Astrocyte of the spinal cord (primary cell): ENCODE data around the gene CAMTA1.

Experiments used
- DNase-seq: peaks from one replicate; pipeline ENCODE4 v3.0.0; 2011; ENCODE audit warnings: low read depth, low spot score
- H3K4me3 ChIP-seq: 2 replicates; pipeline ENCODE4 v1.5.1; 2011; ENCODE audit warnings: low read depth, mild to moderate bottlenecking, low read length, moderate library complexity
- in situ Hi-C: cut with HindIII; loops from 2 replicates; pipeline ENCODE4 v1.10.0; 2017; ENCODE audit warnings: low sequenced_read_pairs
- TF ChIP-seq, protein P1 (sequence below): IDR thresholded peaks from 2 replicates; pipeline ENCODE4 v1.5.1; 2012; ENCODE audit warnings: low read depth, mild to moderate bottlenecking, low read length, inconsistent platforms

Gene CAMTA1

DNA sequence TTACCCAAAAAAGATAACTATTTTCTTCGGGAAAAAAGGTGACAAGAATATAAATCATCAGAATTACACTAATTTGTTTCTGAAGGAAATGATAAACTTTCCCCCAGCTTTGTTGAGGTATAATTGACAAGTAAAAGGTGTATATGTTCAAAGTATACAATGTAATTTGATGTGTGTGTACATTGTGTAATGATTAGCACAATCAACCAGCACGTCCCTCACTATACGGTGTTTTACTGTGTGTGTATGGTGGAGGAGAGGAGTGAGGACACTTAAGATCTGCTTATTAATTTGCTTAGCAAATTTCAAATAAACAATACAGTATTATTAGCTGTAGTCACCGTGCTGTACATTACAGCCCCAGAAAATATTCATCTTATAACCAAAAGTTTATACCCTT lies 77.7 kb downstream of the CAMTA1 start:
- in situ Hi-C loops = no loop called here
- TF ChIP-seq, protein P1, sequence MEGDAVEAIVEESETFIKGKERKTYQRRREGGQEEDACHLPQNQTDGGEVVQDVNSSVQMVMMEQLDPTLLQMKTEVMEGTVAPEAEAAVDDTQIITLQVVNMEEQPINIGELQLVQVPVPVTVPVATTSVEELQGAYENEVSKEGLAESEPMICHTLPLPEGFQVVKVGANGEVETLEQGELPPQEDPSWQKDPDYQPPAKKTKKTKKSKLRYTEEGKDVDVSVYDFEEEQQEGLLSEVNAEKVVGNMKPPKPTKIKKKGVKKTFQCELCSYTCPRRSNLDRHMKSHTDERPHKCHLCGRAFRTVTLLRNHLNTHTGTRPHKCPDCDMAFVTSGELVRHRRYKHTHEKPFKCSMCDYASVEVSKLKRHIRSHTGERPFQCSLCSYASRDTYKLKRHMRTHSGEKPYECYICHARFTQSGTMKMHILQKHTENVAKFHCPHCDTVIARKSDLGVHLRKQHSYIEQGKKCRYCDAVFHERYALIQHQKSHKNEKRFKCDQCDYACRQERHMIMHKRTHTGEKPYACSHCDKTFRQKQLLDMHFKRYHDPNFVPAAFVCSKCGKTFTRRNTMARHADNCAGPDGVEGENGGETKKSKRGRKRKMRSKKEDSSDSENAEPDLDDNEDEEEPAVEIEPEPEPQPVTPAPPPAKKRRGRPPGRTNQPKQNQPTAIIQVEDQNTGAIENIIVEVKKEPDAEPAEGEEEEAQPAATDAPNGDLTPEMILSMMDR = no peak
- no peak for DNase-seq
- H3K4me3 ChIP-seq = no peak overlapping the region

DNA sequence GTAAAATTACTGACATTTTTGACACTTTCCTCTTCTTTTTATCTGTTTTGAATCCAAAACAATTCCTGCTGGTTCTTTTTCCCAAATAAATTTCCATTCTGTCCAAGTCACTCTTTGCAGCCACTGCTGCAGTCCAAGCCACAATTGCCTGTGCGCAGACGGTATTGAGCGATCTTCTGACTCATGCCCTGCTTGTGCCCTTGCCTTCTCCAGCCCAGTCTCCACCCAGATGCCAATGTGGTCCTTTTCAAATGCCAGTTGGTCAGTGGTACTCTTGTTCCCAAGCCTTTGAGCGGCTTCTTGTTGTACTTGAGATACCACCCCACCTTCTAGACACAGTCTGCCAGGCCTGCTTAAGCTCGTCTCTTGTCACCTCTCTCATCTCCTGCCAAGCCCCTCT lies 78.9 kb downstream of the CAMTA1 start:
- TF ChIP-seq, protein P1 = no peak
- no peak overlapping the region for H3K4me3 ChIP-seq
- DNase-seq = peak; percentile 15
- in situ Hi-C loops = no loop called here

DNA sequence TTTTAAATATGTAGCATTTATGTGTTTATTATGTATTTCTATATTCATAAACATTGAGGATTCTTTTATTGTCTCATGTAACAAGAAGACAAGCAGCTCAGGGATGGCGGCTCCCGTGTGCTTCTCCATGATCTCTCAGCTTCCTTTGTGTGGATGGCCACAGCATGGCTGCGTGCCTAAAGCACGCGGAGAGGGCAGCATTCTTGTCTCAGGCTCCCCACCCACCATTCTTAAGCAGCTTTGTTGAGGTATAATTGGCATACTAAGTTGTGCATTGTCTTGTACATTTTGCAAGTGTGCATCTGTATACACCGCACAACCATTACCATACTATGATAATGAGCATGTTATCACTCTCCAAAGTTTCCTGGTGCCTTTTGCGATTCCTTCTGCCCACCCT lies 81.6 kb downstream of the CAMTA1 start:
- TF ChIP-seq, protein P1 = no peak
- H3K4me3 ChIP-seq = no peak overlapping the region
- DNase-seq = no peak
- in situ Hi-C loops = no loop called here

DNA sequence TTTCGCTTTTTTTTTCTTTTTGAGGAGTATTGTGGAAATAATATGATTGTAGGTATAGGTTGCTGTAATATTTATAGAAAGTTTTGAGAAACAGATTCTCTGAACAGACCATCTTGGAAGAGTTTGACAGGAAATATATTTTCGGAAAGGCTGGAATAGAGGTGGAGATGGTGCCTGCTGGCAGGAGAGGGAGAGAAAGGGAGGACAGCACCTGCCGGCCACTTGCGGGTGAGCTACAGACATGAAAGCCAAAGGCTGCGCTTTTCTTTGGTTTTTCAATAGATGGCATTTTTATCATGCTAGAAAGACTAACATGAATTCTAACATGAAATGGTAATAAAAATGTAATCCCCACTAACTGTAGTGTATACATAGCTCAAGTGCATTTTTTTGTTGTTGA lies 82.1 kb downstream of the CAMTA1 start:
- in situ Hi-C loops = no loop called here
- TF ChIP-seq, protein P1 = no peak
- no peak for DNase-seq
- H3K4me3 ChIP-seq = no peak overlapping the region

DNA sequence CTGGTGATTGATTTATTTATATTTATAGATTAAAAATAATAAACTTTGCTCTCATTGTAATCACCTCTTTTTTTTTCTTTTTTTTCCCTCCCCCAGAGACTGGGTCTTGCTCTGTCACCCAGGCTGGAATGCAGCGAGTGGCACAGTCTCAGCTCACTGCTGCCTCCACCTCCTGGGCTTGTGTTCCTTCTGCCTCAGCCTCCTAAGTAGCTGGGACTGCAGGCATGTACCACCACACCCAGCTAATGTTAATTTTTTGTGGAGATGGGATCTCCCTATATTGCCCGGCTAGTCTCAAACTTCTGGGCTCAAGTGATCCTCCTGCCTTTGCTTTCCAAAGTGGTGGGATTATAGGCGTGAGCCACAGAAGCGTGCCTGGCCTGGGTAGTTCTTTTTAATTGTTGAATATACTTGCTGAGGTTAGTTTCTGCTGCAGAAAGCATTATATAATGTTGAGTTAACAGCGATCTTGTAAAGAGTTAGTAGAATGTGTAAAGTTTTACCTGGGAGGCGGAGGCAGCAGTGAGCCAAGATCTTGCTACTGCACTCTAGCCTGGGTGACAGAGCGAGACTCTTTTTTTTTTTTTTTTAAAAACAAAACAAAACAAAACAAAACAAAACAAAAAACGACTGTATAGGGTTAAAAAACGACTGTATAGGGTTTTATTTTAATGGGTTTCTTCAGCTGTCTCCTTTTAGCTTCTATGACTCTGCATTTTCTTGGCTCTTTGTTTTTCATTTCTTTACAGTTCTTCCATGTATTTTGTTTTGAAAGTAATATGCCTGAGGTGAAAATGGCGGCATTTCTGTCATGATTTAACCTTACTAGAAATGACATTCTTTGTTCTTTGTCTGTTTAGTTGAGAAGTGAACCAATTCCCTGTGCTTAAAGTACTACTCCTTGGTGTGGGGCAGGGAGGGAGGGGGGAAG lies 82.7 kb downstream of the CAMTA1 start:
- no peak overlapping the region for H3K4me3 ChIP-seq
- in situ Hi-C loops = no loop called here
- DNase-seq = no peak
- TF ChIP-seq, protein P1 = no peak

DNA sequence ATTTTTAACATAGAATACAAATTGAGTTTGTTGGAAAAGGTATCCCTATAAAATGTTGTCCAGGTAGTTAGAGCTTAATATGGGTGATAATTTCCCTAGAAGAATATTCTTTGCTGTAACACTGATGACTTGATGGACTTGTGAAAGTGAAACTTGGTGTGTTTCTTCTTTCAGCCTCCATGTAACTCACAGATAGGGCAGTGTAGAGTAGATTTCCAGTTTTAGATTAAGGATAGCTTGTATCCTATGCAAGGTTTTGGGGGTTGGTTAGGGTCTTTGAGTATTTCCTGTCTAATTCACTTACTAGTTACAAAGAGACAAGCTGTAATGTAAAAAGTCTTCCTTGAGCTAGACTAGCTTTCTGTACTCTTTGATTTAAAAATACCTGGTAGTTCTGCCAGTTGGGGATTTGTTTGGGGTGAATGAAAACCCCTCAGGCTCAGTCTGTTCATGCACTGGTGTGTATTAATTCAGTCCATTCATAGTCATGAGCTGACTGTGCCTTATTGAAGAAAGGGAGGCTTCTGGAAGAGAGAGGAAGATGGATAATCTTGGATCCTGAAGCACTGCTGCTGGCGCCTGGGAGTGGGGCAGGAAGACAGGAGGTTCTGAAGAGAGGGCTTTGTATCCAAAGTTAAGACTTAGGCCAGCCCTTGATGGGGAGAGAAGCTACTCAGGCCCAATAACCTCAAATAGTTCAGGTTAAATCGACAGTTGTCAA lies 83.6 kb downstream of the CAMTA1 start:
- H3K4me3 ChIP-seq = no peak overlapping the region
- TF ChIP-seq, protein P1 = no peak
- in situ Hi-C loops = no loop called here
- DNase-seq = peak; percentile 26
